Stimulated activated effector memory CD8-positive, alpha-beta T cell treated with anti-CD3 and anti-CD28 coated beads, Interleukin-12 subunit alpha, Interleukin-12 subunit beta, amount 100 ng/mL, for 72 hours (primary cell): ENCODE measurements around the gene MYORG.
"Not testable (repeated sequence)": the region's sequence is repeated elsewhere in the genome, so short reads cannot be mapped to it uniquely, and the experiment has no call there.

Source experiments
- ATAC-seq: fragments of 150-1000 bp; cut with Tn5 transposase; 2 replicates; pipeline ENCODE4 v1.10.0; 2021
- DNase-seq, 2 donors: peaks; one replicate each; pipeline ENCODE4 v3.0.0; 2021 to 2022; ENCODE audit warnings: low spot score in 2 of 2
- H3K27ac Mint-ChIP-seq: one replicate; pipeline ENCODE4 v1.8.0; 2022; ENCODE audit warnings: mild to moderate bottlenecking, mixed read lengths
- H3K36me3 Mint-ChIP-seq: one replicate; pipeline ENCODE4 v1.8.0; 2022; ENCODE audit warnings: mild to moderate bottlenecking, mixed read lengths
- H3K4me1 Mint-ChIP-seq: one replicate; pipeline ENCODE4 v1.8.0; 2022; ENCODE audit warnings: mixed read lengths
- H3K4me3 Mint-ChIP-seq: one replicate; pipeline ENCODE4 v1.8.0; 2022; ENCODE audit warnings: mild to moderate bottlenecking, mixed read lengths
- H3K9me3 Mint-ChIP-seq: one replicate; pipeline ENCODE4 v1.8.0; 2022; ENCODE audit warnings: mixed read lengths

MYORG gene

GRCh38 chr9:34365282-34365681 is 11.4 kb downstream of the MYORG start:
- Mint-ChIP-seq H3K4me1 (peaks cover 7% of the 10 kb centered on the region), H3K36me3 (peaks cover 4% of the 10 kb centered on the region), H3K27ac (no peak overlapping the region), H3K9me3 (no peaks in the 10 kb centered on the region), H3K4me3 (no peak overlapping the region)
- no peak for ATAC-seq
- no peak for DNase-seq

DNA sequence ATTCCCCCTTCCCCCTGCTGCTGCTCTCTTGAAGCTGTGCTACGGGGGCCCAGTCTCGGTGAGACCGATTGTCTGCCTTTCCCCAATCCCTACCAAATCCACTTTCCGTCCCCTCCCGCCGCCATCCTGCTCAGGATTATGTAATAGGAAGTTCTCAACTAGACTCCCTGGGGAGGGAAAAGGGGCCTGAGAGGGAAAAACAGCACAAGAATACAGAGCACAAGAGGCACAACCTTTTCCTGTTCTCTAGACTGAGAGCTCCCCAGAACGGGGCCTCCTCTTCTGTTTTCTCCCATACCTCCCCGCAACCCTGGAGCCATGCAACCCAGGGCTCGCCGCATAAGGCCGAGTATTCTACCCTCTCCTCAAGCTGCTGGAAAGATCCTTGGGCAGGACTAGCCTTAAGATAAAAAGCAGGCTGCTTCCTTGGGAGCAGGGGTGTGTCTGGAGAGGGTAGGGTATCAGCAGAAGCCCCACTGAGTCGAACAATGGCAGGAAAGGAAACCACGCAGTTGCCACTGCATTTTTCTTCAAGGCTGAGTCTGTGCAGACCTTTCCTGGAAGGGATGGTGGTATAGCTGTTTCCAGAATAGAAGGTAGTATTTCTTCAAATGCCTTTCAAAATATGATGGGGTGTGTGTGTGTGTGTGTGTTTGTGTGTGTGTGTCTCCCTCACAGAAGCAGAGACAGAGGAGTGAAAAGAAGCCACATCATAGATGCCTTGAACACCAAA is 12.9 kb downstream of the MYORG start:
- peaks cover 7% of the 10 kb centered on the region for H3K4me1 Mint-ChIP-seq
- ATAC-seq (no peak), DNase-seq (no peak)
- H3K36me3 Mint-ChIP-seq = no peaks in the 10 kb centered on the region
- H3K27ac Mint-ChIP-seq = peak overlapping the region; percentile 29
- H3K9me3 Mint-ChIP-seq = no peaks in the 10 kb centered on the region
- no peak overlapping the region for H3K4me3 Mint-ChIP-seq

DNA sequence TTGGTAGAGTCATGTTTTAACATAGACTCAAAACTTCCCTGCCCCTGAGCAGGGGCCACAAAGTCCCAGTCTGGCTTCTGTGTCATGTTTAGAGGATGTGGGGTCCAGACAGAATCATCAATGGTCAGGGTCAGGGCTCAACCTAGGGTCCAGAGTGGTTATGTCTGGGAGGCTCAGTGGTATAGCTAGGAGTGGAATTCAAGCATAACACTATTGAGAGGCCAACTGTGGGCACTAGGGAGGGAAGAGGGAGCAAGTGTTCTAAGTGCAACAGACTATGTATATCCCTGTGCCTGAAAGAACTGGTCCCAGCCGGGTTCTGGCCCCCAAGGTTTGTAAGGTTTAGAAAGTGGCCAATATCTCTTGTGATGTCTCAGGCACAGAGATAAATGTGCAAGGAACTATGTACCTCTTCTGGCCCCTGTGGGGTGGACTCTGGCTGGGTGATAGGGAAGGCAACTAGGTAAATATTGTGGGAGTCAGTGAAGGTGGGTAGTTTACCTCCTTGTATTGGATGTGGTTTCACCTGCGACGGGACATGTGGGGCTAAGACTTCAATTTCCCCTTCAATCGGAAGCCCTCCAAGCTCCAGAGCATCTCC is 14.0 kb downstream of the MYORG start:
- Mint-ChIP-seq H3K4me3 (no peak overlapping the region), H3K4me1 (peaks cover 7% of the 10 kb centered on the region), H3K9me3 (no peaks in the 10 kb centered on the region), H3K27ac (no peak overlapping the region), H3K36me3 (no peaks in the 10 kb centered on the region)
- no peak for ATAC-seq
- no peak for DNase-seq

- not testable (repeated sequence) for DNase-seq, ATAC-seq, H3K4me1 Mint-ChIP-seq, H3K4me3 Mint-ChIP-seq, H3K9me3 Mint-ChIP-seq, H3K27ac Mint-ChIP-seq
- H3K36me3 Mint-ChIP-seq = peaks cover 18% of the 10 kb centered on the region
These were observed 23.7 kb downstream of the MYORG start for GRCh38 chr9:34352957-34353356.

- not testable (repeated sequence) for ATAC-seq, H3K9me3 Mint-ChIP-seq, H3K4me1 Mint-ChIP-seq, H3K4me3 Mint-ChIP-seq, H3K27ac Mint-ChIP-seq, DNase-seq
- peaks cover 26% of the 10 kb centered on the region for H3K36me3 Mint-ChIP-seq
These were observed 24.5 kb downstream of the MYORG start for GRCh38 chr9:34352122-34352652.

DNA sequence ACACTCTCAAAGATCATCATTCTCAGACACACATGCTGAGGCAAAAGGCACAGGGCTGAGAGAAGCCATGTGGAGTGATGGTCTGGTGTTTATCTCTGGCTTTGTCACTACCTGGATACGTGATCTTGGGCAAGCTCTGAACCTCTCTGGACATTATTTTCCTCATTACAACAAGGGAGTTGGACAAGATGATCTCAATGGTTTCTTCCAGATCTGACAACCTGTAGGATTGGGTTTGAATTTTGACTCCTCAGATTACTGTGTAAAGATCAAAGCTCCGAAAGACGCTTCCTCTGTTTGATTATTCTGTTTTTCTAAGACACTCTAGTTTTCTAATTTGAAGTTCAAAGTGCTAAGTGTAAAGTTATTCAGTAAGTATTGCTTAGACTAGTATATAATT is 27.4 kb downstream of the MYORG start:
- Mint-ChIP-seq H3K9me3 (no peaks in the 10 kb centered on the region), H3K36me3 (peaks cover 44% of the 10 kb centered on the region), H3K4me3 (no peak overlapping the region), H3K27ac (no peak overlapping the region), H3K4me1 (no peaks in the 10 kb centered on the region)
- ATAC-seq (no peak), DNase-seq (no peak)

DNA sequence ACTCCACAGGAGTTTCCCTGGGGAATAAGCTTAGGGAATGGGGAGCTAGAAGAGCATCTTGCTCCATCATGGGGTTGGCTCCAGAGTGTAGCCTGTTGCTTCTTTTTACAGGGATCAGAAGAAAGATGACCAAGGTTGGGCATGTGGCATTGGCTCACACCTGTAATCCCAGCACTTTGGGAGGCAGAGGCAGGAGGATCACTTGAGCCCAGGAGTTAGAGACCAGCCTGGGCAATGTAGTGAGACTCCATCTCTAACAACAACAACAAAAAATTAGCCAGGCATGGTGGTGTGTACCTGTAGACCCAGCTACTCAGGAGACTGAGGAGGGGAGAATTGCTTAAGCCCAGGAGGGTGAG is 28.9 kb downstream of the MYORG start:
- ATAC-seq (no peak), DNase-seq (no peak)
- Mint-ChIP-seq H3K9me3 (no peaks in the 10 kb centered on the region), H3K36me3 (peaks cover 59% of the 10 kb centered on the region), H3K4me1 (no peaks in the 10 kb centered on the region), H3K4me3 (no peak overlapping the region), H3K27ac (peak overlapping the region; percentile 37)

DNA sequence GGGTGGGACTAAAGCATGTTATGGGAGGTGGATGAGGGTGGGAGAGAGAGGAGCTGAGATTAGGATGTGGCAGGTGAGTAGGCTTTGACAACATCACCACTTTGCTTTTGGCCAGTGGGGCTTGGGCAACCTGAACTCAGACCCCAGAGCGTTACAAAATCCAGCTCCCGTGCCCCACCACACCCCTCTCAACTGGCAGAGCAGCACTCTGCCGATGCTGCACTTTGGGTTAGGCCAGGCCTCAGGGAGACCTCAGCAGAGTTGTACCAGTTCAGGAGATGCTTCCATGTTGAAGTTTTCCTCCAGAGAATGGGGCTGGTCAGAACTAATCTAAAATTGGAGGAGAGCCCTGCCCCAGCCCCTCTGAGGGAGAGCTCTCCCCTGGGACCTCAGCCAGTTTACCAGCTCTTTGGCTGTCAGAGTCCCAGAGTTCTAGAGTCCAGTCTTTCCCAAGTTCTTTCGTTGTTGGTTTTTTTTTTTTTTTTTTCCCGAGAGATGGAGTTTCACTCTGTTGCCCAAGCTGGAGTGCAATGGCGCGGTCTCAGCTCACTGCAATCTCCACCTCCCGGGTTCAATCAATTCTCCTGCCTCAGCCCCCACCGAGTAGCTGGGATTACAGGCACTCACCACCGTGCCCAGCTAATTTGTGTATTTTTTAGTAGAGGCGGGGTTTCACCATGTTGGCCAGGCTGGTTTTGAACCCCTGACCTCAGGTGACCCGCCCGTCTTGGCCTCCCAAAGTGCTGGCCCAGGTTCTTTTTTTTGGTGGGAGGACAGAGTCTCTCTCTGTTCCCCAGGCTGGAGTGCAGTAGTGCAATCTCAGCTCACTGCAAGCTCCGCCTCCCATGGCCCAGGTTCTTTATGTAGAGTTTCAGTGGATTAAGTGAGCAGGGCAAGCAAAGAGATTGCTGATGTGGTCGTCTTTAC is 29.6 kb downstream of the MYORG start:
- no peak for ATAC-seq
- peak overlapping the region; percentile 37 for H3K27ac Mint-ChIP-seq
- H3K36me3 Mint-ChIP-seq = peaks cover 65% of the 10 kb centered on the region
- H3K9me3 Mint-ChIP-seq = no peaks in the 10 kb centered on the region
- DNase-seq = no peak
- no peaks in the 10 kb centered on the region for H3K4me1 Mint-ChIP-seq
- H3K4me3 Mint-ChIP-seq = no peak overlapping the region

DNA sequence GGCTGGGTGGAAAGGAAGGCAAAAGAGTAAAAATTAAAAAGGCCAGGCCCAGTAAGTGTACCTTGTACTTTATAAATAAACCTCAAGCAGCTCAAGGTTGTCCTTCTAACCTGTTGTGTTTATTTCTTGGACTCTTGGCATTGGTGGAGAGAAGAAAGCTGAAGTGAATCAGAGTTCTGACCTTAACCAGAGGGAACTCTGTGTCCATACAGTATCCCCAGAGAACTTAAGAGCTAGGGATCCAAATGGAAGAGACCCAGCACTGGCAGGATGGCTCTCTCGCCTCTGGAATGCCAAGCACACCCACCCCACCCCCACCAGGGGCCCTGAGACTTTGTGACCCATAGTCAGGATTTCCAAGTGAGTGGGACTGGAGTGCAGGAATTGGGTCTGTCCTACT is 33.1 kb downstream of the MYORG start:
- DNase-seq = no peak
- peaks cover 88% of the 10 kb centered on the region for H3K36me3 Mint-ChIP-seq
- H3K4me1 Mint-ChIP-seq = no peaks in the 10 kb centered on the region
- H3K4me3 Mint-ChIP-seq = no peak overlapping the region
- no peak overlapping the region for H3K27ac Mint-ChIP-seq
- no peak for ATAC-seq
- H3K9me3 Mint-ChIP-seq = no peaks in the 10 kb centered on the region

GRCh38 chr9:34343090-34343489 is 33.6 kb downstream of the MYORG start:
- H3K9me3 Mint-ChIP-seq = no peaks in the 10 kb centered on the region
- no peak for ATAC-seq
- DNase-seq = no peak
- H3K4me3 Mint-ChIP-seq = no peak overlapping the region
- H3K36me3 Mint-ChIP-seq = peaks cover 87% of the 10 kb centered on the region
- no peak overlapping the region for H3K27ac Mint-ChIP-seq
- no peaks in the 10 kb centered on the region for H3K4me1 Mint-ChIP-seq

DNA sequence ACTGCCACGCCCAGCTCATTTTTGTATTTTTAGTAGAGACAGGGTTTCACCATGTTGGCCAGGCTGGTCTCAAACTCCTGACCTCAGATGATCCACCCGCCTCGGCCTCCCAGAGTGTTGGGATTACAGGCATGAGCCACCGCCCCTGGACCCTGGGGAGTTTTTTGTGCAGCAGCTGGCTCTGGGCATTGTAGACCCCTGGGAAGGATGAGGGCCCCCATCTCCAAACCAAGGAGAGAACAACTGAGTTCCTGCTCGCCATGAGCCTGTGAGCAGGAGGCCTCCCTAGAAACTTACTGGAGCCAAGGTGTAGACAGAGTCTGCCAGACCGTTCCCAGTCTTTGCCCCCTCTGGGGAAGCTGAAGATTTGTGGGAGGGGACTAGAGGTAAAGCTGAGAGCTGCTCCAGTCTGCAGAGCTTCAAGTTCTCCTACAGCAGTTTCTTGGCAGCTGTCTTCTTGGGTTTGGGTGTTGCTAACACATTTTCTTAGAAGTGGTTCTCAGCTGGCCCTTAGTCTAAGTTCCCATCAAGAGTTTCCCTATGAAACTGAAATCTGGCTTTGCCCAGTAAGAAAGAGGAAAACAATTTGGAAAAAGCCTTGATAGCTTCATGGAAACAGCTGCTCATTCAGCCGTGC is 34.9 kb downstream of the MYORG start:
- Mint-ChIP-seq H3K36me3 (peaks cover 88% of the 10 kb centered on the region), H3K4me1 (no peaks in the 10 kb centered on the region), H3K4me3 (no peak overlapping the region), H3K9me3 (no peaks in the 10 kb centered on the region), H3K27ac (no peak overlapping the region)
- ATAC-seq (no peak), DNase-seq (no peak)

DNA sequence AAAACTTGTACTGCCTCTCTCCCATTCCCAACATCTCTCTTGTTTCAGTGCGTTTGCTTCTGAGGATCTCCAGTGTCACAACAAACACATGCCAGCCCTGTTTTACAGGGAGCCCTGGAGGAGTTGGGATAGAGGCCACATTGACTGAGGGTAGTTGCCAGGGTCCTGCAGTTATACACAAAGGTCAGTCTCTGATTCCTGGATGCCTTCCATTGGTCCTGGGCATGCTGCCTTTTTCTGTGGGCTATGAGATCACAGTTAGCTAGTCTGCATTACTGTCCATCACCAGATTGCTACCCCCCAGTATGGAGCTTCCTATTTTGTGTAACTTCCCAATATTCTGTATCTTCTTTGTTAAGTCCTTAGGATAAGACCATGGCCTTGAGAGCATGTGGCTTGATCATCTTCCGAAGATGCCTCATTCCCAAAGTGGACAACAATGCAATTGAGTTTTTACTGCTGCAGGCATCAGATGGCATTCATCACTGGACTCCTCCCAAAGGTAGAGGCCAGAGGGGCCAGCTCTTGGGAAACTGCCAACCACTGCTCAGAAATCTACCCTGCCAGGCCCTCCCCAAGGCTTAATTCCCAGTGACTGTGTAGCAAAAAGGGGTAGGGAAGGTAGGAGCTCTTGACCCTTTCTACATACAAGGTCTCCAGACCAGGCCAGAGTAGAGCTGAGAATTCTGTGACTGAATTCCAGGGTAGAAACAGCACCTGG is 37.9 kb downstream of the MYORG start:
- no peak for DNase-seq
- no peak overlapping the region for H3K27ac Mint-ChIP-seq
- H3K4me1 Mint-ChIP-seq = no peaks in the 10 kb centered on the region
- H3K9me3 Mint-ChIP-seq = no peaks in the 10 kb centered on the region
- H3K4me3 Mint-ChIP-seq = no peak overlapping the region
- H3K36me3 Mint-ChIP-seq = peaks cover 76% of the 10 kb centered on the region
- ATAC-seq = no peak

DNA sequence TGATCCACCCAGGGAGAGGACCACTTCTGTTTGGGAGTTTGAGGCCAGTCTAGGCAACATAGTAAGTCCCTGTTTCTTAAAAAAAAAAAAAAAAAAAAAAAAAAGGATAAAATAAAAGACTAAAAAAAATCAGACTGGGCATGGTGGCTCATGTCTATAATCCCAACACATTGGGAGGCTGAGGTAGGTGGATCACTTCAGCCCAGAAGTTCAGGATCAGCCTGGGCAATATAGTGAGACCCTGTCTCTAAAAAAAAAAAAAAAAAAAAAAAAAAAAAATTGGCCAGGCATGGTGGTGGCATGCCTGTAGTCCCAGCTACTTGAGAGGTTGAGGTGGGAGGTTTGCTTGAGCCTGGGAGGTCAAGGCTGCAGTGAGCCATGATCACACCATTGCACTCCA is 38.6 kb downstream of the MYORG start:
- not testable (repeated sequence) for H3K27ac Mint-ChIP-seq, H3K4me1 Mint-ChIP-seq, DNase-seq, H3K9me3 Mint-ChIP-seq, H3K4me3 Mint-ChIP-seq, ATAC-seq
- H3K36me3 Mint-ChIP-seq = peaks cover 69% of the 10 kb centered on the region

DNA sequence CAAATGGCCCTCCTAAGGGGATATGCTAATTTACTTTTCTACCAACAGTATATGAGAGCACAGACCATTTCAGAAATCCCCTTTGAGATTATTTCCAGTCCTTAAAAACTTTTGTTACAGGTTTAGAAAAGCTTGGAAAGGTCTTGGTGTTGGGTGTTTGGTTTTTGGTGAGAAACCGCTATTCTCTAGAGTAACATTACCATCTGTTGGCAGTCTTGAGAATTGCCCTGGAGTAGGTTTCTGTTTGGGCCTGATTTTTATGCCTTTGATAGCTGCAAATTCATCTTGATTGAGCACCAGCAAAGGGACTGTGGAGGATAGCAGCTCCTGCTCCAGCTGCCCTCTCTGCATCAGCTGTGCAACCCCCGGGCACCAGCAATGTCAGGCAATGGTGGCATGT is 39.3 kb downstream of the MYORG start:
- Mint-ChIP-seq H3K4me3 (no peak overlapping the region), H3K27ac (no peak overlapping the region), H3K4me1 (peaks cover 5% of the 10 kb centered on the region), H3K9me3 (no peaks in the 10 kb centered on the region), H3K36me3 (peaks cover 63% of the 10 kb centered on the region)
- no peak for DNase-seq
- no peak for ATAC-seq
